ENCODE measurements around the gene ZFAND6.

- TF ChIP-seq POLR2AphosphoS5 (IDR thresholded peaks at IDR 0.05; ENCODE audit: borderline replicate concordance, low read depth, low read length) = no peak
- no peak for TF ChIP-seq EZH2 (IDR thresholded peaks at IDR 0.05)
- TF ChIP-seq FOXP2 (optimal IDR thresholded peaks at IDR 0.05; ENCODE audit: control extremely low read depth, extremely low read length, insufficient read depth) = no peak
These were observed 101.2 kb downstream of the ZFAND6 start for GRCh38 chr15:80160570-80161156.

All from SK-N-MC (cell line).